B cell (primary cell): ENCODE results near the gene TENM3. TPM values are rescaled to one million over a fixed set of nuclear protein-coding genes. Genes with fewer than 3 reads are reported as not detected.

Experiments
- ATAC-seq: fragments of 200-7000 bp; cut with Tn5 transposase; one replicate; pipeline ENCODE4 v1.10.0; 2021; ENCODE audit warnings: low read depth, mild to moderate bottlenecking, moderate number of reproducible peaks, moderate library complexity
- CTCF ChIA-PET: fragments of 350-600 bp; sonication (Branson Sonifier 250); formaldehyde crosslinking; loops from one replicate; lab custom pipeline; 2021; ENCODE audit warnings: antibody characterized with exemption, inconsistent platforms; lab: Charles Lee
- POLR2A ChIA-PET: fragments of 350-600 bp; sonication (Branson Sonifier 250); formaldehyde crosslinking; loops from one replicate; lab custom pipeline; 2021; ENCODE audit warnings: antibody characterized with exemption; lab: Charles Lee
- DNase-seq: peaks from one replicate; pipeline ENCODE4 v3.0.0; 2013
- H2AFZ ChIP-seq: 2 replicates; pipeline ENCODE4 v1.6.1; 2012; ENCODE audit warnings: mild to moderate bottlenecking, low read depth, low read length; ENCODE audit not compliant: insufficient read depth, poor library complexity, severe bottlenecking
- H3K27ac ChIP-seq, 2 donors: 1 replicate in 1 of 2; 2 replicates in 1 of 2; pipeline ENCODE4 v1.5.1; 2012 to 2013; ENCODE audit warnings: low read length in 2 of 2, mild to moderate bottlenecking in 2 of 2, moderate library complexity in 1 of 2
- H3K27me3 ChIP-seq, 4 experiments: fragments of 200-600 bp in 1 of 4; sonication (generic) in 1 of 4; replicated peaks in 1 of 4; 1 replicate in 2 of 4; 2 replicates in 2 of 4; pipeline versions ENCODE4 v1.6.1 to v1.7.0; 2013 to 2016; ENCODE audit warnings: low read length in 3 of 4, mild to moderate bottlenecking in 2 of 4, mixed read lengths in 1 of 4, moderate library complexity in 1 of 4; ENCODE audit not compliant: insufficient read depth in 4 of 4, control insufficient read depth in 3 of 4; ENCODE audit errors: control extremely low read depth in 1 of 4
- H3K36me3 ChIP-seq, 2 experiments: replicated peaks in 1 of 2; 1 replicate in 1 of 2; 2 replicates in 1 of 2; pipeline versions ENCODE4 v1.6.1 to v1.7.1; 2013; ENCODE audit warnings: low read length in 1 of 2; ENCODE audit not compliant: insufficient read depth in 2 of 2, control insufficient read depth in 1 of 2; ENCODE audit errors: control extremely low read depth in 1 of 2, extremely low read depth in 1 of 2
- H3K4me1 ChIP-seq, 2 donors: fragments of 200-600 bp in 1 of 2; sonication (generic) in 1 of 2; 1 replicate in 1 of 2; 2 replicates in 1 of 2; pipeline versions ENCODE4 v1.5.1 to v1.6.1; 2013 to 2017; ENCODE audit warnings: low read length in 2 of 2; ENCODE audit not compliant: control insufficient read depth in 2 of 2, insufficient read depth in 2 of 2
- H3K4me2 ChIP-seq: replicated peaks from 2 replicates; pipeline ENCODE3; 2012; ENCODE audit warnings: mild to moderate bottlenecking, low read depth, low read length; ENCODE audit not compliant: poor library complexity, severe bottlenecking
- H3K4me3 ChIP-seq, 5 experiments: fragments of 200-600 bp in 1 of 5; sonication (generic) in 1 of 5; 1 replicate in 3 of 5; 2 replicates in 2 of 5; pipeline versions ENCODE4 v1.5.1 to v1.7.0; 2011 to 2016; ENCODE audit warnings: low read length in 4 of 5, mild to moderate bottlenecking in 4 of 5, low read depth in 2 of 5, control low read depth in 1 of 5, moderate library complexity in 1 of 5; ENCODE audit not compliant: insufficient read depth in 1 of 5; ENCODE audit errors: control extremely low read depth in 1 of 5, extremely low read depth in 1 of 5
- H3K79me2 ChIP-seq: fragments of 200-600 bp; sonication (generic); one replicate; pipeline ENCODE4 v1.6.0; 2016; ENCODE audit warnings: low read length; ENCODE audit not compliant: control insufficient read depth, insufficient read depth
- H3K9ac ChIP-seq: fragments of 200-600 bp; sonication (generic); 2 replicates; pipeline ENCODE4 v1.6.1; 2017; ENCODE audit warnings: mild to moderate bottlenecking, low read length, moderate library complexity
- H3K9me3 ChIP-seq, 3 donors: one replicate each; pipeline versions ENCODE4 v1.6.1 to v1.7.1; 2013; ENCODE audit warnings: low read length in 2 of 3; ENCODE audit not compliant: control insufficient read depth in 2 of 3, insufficient read depth in 1 of 3; ENCODE audit errors: control extremely low read depth in 1 of 3
- H4K20me1 ChIP-seq: 2 replicates; pipeline ENCODE4 v1.6.0; 2012; ENCODE audit warnings: mild to moderate bottlenecking, low read length; ENCODE audit not compliant: insufficient read depth, control insufficient read depth, poor library complexity, severe bottlenecking
- H3K27ac Mint-ChIP-seq: one replicate; pipeline ENCODE4 v1.8.0; 2021; ENCODE audit warnings: mixed read lengths
- H3K27me3 Mint-ChIP-seq: one replicate; pipeline ENCODE4 v1.8.0; 2021; ENCODE audit warnings: mixed read lengths
- H3K4me1 Mint-ChIP-seq: one replicate; pipeline ENCODE4 v1.8.0; 2021; ENCODE audit warnings: mixed read lengths
- H3K4me3 Mint-ChIP-seq: one replicate; pipeline ENCODE4 v1.8.0; 2021; ENCODE audit warnings: mixed read lengths
- H3K9me3 Mint-ChIP-seq: one replicate; pipeline ENCODE4 v1.8.0; 2022; ENCODE audit warnings: mixed read lengths; ENCODE audit not compliant: insufficient read depth
- CTCF ChIP-seq: fragments of 200-600 bp; IDR thresholded peaks from one replicate; pipeline ENCODE4 v1.8.0; 2022; ENCODE audit warnings: antibody characterized with exemption, mild to moderate bottlenecking
- EZH2 ChIP-seq: IDR thresholded peaks from 2 replicates; pipeline ENCODE4 v1.6.1; 2012; ENCODE audit warnings: borderline replicate concordance, low read depth, mild to moderate bottlenecking, moderate library complexity, low read length; ENCODE audit not compliant: insufficient read depth, poor library complexity, severe bottlenecking
- WGBS: methylation state at CpG from one replicate; pipeline ENCODE4 v1.1.5; 2013; ENCODE audit warnings: missing lambda C conversion rate; ENCODE audit not compliant: insufficient coverage; 5-methylcytosine and 5-hydroxymethylcytosine counted together
- intact Hi-C: fragments of 100-400 bp; cut with micrococcal nuclease; formaldehyde crosslinking; loops from one replicate; pipeline ENCODE4 v1.10.0; 2022
- polyA plus RNA-seq: library from polyadenylated mRNA; depleted of rRNA; stranded (reverse); fragments of >200 nt; gene quantifications from 2 replicates; pipeline ENCODE4 v1.2.3, GENCODE V29; 2012
- total RNA-seq, 2 donors: library from RNA; stranded (reverse); fragments of 120-200 nt in 1 of 2; gene quantifications; 1 replicate in 1 of 2; 2 replicates in 1 of 2; pipeline versions ENCODE4 v1.2.3 to v1.2.4, GENCODE V29; 2013 to 2022

TENM3 gene
- total and polyA plus RNA-seq, 2 donors (not counting 1 experiment from before 2014, with no cell fraction given) = not detected

GRCh38 chr4:182770259-182770995 lies 527.2 kb downstream of the TENM3 start:
- POLR2A ChIA-PET = no interaction called here
- CTCF ChIA-PET = no interaction called here
- Histone ChIP-seq H4K20me1 (no peaks in the 10 kb centered on the region), H3K4me1 (no peaks in the 10 kb centered on the region), H3K9ac (no peak overlapping the region), H3K4me2 (no peak overlapping the region), H2AFZ (no peak overlapping the region), H3K36me3 (no peaks in the 10 kb centered on the region), H3K4me3 (no peak overlapping the region), H3K79me2 (no peaks in the 10 kb centered on the region), H3K27ac (no peak overlapping the region), H3K27me3 (no peaks in the 10 kb centered on the region), H3K9me3 (no peaks in the 10 kb centered on the region)
- DNase-seq (no peak), ATAC-seq (no peak)
- 94% methylated on average over 10 of the region's 14 CpGs for WGBS
- TF ChIP-seq EZH2 (no peak), CTCF (no peak)
- intact Hi-C loops = no loop called here
- H3K27me3 Mint-ChIP-seq = no peaks in the 10 kb centered on the region
- H3K4me1 Mint-ChIP-seq = no peaks in the 10 kb centered on the region
- no peak overlapping the region for H3K4me3 Mint-ChIP-seq
- H3K9me3 Mint-ChIP-seq = no peaks in the 10 kb centered on the region
- H3K27ac Mint-ChIP-seq = no peak overlapping the region

GRCh38 chr4:182770996-182771514 lies 527.9 kb downstream of the TENM3 start:
- Histone ChIP-seq H3K4me1 (no peaks in the 10 kb centered on the region), H3K27ac (no peak overlapping the region), H2AFZ (no peak overlapping the region), H3K36me3 (no peaks in the 10 kb centered on the region), H3K79me2 (no peaks in the 10 kb centered on the region), H3K4me2 (no peak overlapping the region), H3K4me3 (no peak overlapping the region), H3K9me3 (no peaks in the 10 kb centered on the region), H3K9ac (no peak overlapping the region), H4K20me1 (no peaks in the 10 kb centered on the region), H3K27me3 (no peaks in the 10 kb centered on the region)
- no peak for TF ChIP-seq CTCF
- no peak for TF ChIP-seq EZH2
- Mint-ChIP-seq H3K4me3 (no peak overlapping the region), H3K4me1 (no peaks in the 10 kb centered on the region), H3K9me3 (no peaks in the 10 kb centered on the region), H3K27me3 (no peaks in the 10 kb centered on the region), H3K27ac (no peak overlapping the region)
- no peak for DNase-seq
- CTCF ChIA-PET = no interaction called here
- POLR2A ChIA-PET = no interaction called here
- intact Hi-C loops = no loop called here
- 100% methylated on average over 1 of the region's 5 CpGs for WGBS
- no peak for ATAC-seq
